ENCODE measurements around the gene EXOC4.

- no peak for TF ChIP-seq GATA2 (IDR thresholded peaks at IDR 0.05; ENCODE audit: low read depth, low read length)
- TF ChIP-seq GATA3 (IDR thresholded peaks at IDR 0.05; ENCODE audit: low read depth, low read length) = no peak
Measured at GRCh38 chr7:133869556-133869955, 616.7 kb downstream of the EXOC4 start.

All from SH-SY5Y (cell line).